Measurements from ENCODE around the gene PITRM1.

Gene PITRM1

DNA sequence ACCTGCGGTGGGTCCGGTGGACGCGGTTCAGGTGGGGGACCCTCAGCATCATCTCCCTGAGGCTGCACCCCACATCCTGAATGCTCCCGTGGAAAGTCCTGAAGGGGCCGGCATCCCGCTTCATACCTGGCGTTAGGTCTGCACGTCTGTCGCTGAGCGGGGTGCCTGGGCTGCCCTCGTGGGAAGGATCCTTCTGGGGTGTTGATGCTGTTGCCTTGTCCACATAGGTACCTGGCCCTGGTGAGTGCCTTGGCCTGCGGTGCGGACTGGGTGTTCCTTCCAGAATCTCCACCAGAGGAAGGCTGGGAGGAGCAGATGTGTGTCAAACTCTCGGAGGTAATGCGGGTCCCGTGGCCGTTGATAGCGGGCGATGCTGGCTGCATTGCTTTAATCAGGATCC lies 67.4 kb downstream of the PITRM1 start:
- H3K27me3 ChIP-seq (replicated peaks; ENCODE audit: control insufficient read depth, insufficient read depth, low read length): no peaks in the 10 kb centered on the region
- DNase-seq (ENCODE audit: low read depth): no peak
- H3K4me1 ChIP-seq (ENCODE audit: control insufficient read depth, insufficient read depth, low read length): peaks cover 19% of the 10 kb centered on the region
- no peaks in the 10 kb centered on the region for H3K9me3 ChIP-seq (ENCODE audit: control insufficient read depth, low read length)
- H3K9ac ChIP-seq (ENCODE audit: low read length): no peak overlapping the region
- peaks cover 5% of the 10 kb centered on the region for H3K36me3 ChIP-seq (ENCODE audit: control insufficient read depth, insufficient read depth, low read length, severe bottlenecking)
- H3K4me3 ChIP-seq (ENCODE audit: low read length): no peak overlapping the region

DNA sequence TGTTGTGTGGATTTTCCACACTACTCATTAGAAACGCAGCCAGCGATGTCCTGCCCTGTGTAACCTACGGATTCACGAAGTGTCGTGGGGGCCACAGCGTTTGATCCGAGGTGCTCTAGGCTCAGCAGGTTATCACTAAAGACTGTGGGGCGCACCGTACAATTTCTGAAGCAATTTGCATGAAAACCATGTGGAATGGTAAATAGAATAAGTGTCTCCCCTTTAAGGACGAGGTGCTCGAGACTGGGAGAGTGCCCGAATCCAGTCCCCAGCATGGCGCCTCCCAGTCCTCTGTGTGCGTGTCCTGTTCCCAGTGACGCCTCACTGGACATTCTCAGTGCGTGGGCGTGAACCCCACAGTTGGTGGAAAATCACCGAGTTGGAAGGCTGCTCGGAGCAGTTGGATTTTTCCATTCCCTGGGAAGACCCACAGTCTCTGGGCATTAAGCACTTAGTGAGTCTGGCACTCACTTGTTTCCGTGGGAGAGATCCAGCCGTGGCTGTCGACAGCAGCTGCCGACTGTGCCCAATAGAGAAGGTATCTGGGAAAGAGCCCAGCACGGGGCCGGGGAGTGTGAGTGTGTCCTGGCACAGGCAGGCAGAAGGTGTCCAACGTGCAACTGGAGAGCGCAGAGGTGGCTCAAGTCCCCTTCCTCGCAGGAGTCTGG lies 68.2 kb downstream of the PITRM1 start:
- H3K4me3 ChIP-seq (ENCODE audit: low read length): no peak overlapping the region
- no peaks in the 10 kb centered on the region for H3K27me3 ChIP-seq (replicated peaks; ENCODE audit: control insufficient read depth, insufficient read depth, low read length)
- no peak for DNase-seq (ENCODE audit: low read depth)

DNA sequence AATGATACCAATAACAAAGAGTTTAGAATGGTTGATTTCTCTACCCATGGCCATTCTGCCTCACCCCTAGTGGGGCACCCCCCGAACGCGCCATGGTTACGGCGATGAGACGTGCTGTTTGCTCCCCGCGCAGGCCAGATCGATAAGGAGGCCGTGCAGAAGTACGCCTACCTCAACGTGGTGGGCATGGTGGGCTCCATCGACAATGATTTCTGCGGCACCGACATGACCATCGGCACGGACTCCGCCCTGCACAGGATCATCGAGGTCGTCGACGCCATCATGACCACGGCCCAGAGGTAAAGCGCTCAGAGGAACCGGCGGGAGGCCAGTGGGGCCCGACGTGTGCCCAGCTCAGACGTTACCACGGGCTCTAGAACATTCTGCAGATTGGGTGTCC lies 68.9 kb downstream of the PITRM1 start:
- H3K4me3 ChIP-seq (ENCODE audit: low read length): no peak overlapping the region
- no peak for DNase-seq (ENCODE audit: low read depth)
- H3K9me3 ChIP-seq (ENCODE audit: control insufficient read depth, low read length): no peaks in the 10 kb centered on the region
- H3K9ac ChIP-seq (ENCODE audit: low read length): no peak overlapping the region
- H3K27me3 ChIP-seq (replicated peaks; ENCODE audit: control insufficient read depth, insufficient read depth, low read length): no peaks in the 10 kb centered on the region
- peaks cover 34% of the 10 kb centered on the region for H3K4me1 ChIP-seq (ENCODE audit: control insufficient read depth, insufficient read depth, low read length)
- H3K36me3 ChIP-seq (ENCODE audit: control insufficient read depth, insufficient read depth, low read length, severe bottlenecking): no peaks in the 10 kb centered on the region

More for the DNA sequence above, 68.2 kb downstream of the PITRM1 start:
- Histone ChIP-seq H3K9me3 (ENCODE audit: control insufficient read depth, low read length) (no peaks in the 10 kb centered on the region), H3K36me3 (ENCODE audit: control insufficient read depth, insufficient read depth, low read length, severe bottlenecking) (peaks cover 2% of the 10 kb centered on the region), H3K9ac (ENCODE audit: low read length) (no peak overlapping the region), H3K4me1 (ENCODE audit: control insufficient read depth, insufficient read depth, low read length) (peaks cover 27% of the 10 kb centered on the region)

DNA sequence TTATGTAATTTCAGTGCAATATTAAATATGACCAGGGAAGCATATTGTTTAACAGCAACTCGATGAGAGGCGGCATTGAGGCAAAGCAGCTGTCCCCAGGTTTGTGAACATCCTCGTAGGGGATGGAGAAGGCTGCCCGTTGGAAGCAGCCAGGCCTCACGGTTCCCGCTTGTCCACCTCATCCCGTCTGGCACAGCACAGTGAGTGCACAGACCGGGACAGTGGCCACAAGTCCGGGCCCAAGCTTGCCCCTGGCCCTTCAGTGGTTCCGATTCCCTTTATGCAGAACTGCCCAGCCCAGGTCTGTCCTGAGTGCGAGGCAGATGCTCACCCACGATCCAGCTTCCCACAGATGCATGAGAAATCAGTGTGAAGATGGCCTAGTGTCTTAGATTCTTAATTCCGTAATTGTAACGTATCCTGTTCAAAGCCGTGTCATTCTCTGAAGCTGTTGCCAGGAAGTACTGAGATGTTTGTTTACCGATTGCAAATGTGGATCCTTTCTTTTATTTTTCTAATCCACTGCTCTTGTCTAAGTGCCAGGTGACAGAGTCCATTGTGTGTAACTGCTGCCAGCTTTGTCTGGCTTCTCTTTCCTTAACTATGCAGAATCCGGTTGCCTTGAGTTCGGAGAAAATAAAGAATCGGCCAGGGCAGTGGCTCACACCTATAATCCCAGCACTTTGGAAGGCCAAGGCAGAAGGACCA lies 69.7 kb downstream of the PITRM1 start:
- no peak overlapping the region for H3K4me3 ChIP-seq (ENCODE audit: low read length)
- no peak for DNase-seq (ENCODE audit: low read depth)
- peaks cover 31% of the 10 kb centered on the region for H3K4me1 ChIP-seq (ENCODE audit: control insufficient read depth, insufficient read depth, low read length)
- no peaks in the 10 kb centered on the region for H3K9me3 ChIP-seq (ENCODE audit: control insufficient read depth, low read length)
- no peaks in the 10 kb centered on the region for H3K27me3 ChIP-seq (replicated peaks; ENCODE audit: control insufficient read depth, insufficient read depth, low read length)
- no peaks in the 10 kb centered on the region for H3K36me3 ChIP-seq (ENCODE audit: control insufficient read depth, insufficient read depth, low read length, severe bottlenecking)
- H3K9ac ChIP-seq (ENCODE audit: low read length): no peak overlapping the region

DNA sequence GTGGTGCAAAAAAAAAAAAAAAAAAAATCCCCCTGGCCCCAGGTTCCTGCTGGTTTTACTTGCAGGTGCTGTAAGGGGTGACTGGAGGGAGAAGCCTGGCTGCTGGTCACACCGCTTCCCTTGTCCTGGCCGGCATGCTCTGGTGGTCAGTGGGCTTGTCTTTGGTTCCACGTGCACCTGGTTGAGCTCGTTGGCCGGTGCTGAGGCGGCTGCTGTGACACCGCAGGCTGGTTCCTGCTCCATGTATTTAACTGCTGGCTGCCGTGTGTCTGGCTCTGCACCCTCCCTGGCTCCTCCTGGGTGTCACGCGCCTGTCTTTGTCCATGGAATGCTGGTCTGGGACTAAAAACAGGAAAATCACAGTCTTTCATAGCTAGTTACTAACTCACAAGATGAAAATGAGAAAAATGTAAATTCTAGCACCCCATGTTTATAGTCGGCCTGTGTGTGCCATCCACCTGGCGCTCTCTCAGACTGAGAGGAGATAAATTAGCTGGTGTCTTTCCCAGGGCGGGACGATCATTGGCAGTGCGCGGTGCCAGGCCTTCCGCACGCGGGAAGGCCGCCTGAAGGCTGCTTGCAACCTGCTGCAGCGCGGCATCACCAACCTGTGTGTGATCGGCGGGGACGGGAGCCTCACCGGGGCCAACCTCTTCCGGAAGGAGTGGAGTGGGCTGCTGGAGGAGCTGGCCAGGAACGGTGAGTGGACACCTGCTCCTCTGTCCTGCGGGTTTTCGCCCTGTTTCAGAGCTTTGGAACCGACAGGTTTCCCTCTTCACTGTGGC lies 71.5 kb downstream of the PITRM1 start:
- Histone ChIP-seq H3K9ac (ENCODE audit: low read length) (no peak overlapping the region), H3K36me3 (ENCODE audit: control insufficient read depth, insufficient read depth, low read length, severe bottlenecking) (no peaks in the 10 kb centered on the region), H3K9me3 (ENCODE audit: control insufficient read depth, low read length) (no peaks in the 10 kb centered on the region), H3K4me3 (ENCODE audit: low read length) (no peak overlapping the region), H3K27me3 (replicated peaks; ENCODE audit: control insufficient read depth, insufficient read depth, low read length) (no peaks in the 10 kb centered on the region), H3K4me1 (ENCODE audit: control insufficient read depth, insufficient read depth, low read length) (peaks cover 39% of the 10 kb centered on the region)
- no peak for DNase-seq (ENCODE audit: low read depth)

DNA sequence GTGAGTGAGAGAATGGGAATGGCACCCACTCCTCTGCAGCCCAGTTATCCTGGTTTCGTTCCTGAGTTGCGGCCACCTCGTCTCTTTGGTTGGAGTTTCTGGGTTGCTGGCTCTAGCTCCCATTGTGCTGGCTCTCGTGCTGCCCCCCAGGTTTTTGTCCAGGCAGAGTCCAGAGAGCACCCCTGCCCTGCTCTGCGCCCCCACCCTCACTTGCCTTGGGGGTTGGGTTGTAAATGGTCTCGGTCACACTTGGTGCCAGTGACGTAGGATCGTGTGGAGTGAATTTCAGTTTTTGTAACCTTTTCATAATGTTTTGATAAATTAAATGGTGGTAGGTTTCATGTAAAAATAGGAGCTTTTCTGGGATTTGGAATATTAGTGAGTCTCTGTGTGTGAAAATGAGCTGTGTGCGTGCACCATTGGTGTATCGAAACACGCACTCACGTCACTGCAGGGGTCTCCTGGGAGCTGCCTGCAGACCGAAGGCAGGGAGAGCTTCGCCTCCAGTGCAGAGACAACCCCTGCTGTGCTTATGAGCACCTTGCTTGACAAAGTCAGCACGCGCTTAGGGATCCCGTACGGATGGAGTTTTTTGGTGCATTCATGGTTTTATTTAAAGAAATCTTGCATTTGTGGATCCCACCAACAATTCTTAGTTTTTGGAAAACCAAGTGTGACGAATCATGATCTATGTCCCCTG lies 72.3 kb downstream of the PITRM1 start:
- H3K9me3 ChIP-seq (ENCODE audit: control insufficient read depth, low read length): no peaks in the 10 kb centered on the region

DNA sequence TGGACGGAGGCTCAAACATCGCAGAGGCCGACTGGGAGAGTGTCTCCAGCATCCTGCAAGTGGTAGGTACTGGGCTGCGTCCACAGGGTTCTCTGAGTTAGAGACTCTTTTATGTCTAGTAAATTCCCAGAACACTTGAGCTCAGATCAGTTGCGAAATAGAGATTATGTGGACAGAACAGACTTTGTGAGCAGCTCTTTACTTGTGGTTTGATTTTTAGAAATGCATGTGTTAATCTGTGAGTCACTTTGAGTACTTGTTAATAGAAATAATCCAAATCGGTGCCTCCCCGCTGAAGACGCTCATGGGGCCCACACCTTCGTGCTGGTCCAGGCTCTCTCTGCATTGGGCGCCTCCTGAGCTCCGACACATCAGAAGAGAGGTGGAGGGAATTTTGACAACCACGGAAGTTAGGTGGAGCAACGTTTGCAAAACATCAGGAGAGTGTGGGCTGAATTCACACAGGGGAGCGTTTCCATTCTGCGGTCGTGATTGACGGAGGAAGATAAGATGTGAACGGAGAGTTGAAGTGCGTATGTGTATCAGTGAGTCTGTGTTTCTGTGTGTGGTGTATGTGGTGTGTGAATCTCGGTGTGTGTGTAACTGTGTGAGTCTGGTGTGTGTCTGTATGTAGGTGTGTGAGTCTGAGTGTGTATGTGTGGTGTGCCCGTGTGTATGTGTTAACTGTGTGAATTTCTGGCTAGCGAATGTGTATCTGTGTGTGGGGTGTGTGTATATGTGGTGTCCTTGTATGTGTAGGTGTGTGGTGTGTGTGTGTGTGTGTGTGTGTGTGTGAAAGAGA lies 73.1 kb downstream of the PITRM1 start:
- Histone ChIP-seq H3K36me3 (ENCODE audit: control insufficient read depth, insufficient read depth, low read length, severe bottlenecking) (no peaks in the 10 kb centered on the region), H3K9me3 (ENCODE audit: control insufficient read depth, low read length) (no peaks in the 10 kb centered on the region), H3K27me3 (replicated peaks; ENCODE audit: control insufficient read depth, insufficient read depth, low read length) (no peaks in the 10 kb centered on the region), H3K4me3 (ENCODE audit: low read length) (peak overlapping the region; percentile 37), H3K4me1 (ENCODE audit: control insufficient read depth, insufficient read depth, low read length) (peaks cover 55% of the 10 kb centered on the region), H3K9ac (ENCODE audit: low read length) (peak overlapping the region; percentile 53)
- peak; percentile 82 for DNase-seq (ENCODE audit: low read depth)

More for the DNA sequence above, 72.3 kb downstream of the PITRM1 start:
- no peak for DNase-seq (ENCODE audit: low read depth)
- no peaks in the 10 kb centered on the region for H3K36me3 ChIP-seq (ENCODE audit: control insufficient read depth, insufficient read depth, low read length, severe bottlenecking)
- H3K4me3 ChIP-seq (ENCODE audit: low read length): no peak overlapping the region
- H3K27me3 ChIP-seq (replicated peaks; ENCODE audit: control insufficient read depth, insufficient read depth, low read length): no peaks in the 10 kb centered on the region
- H3K9ac ChIP-seq (ENCODE audit: low read length): peak overlapping the region; percentile 13
- H3K4me1 ChIP-seq (ENCODE audit: control insufficient read depth, insufficient read depth, low read length): peaks cover 47% of the 10 kb centered on the region

DNA sequence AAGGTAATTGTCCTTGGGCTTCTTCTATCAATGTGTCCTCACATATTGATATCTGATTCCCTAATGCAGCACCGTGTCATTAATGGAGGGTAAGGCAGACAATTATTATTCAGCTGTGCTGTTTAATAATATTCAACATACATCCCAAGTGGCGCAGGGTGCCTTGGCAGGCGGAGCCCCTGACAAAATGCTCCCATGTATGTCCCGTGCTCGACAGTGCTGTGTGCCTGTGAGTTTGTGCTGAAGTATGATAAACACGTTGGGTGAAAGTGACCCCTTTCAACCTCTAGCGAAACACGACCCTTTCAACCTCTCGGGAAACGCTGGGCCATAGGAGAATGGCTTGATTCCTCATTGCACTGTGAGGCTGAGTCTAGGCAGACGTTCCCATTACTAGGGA lies 73.9 kb downstream of the PITRM1 start:
- Histone ChIP-seq H3K9ac (ENCODE audit: low read length) (peak overlapping the region; percentile 53), H3K4me1 (ENCODE audit: control insufficient read depth, insufficient read depth, low read length) (peaks cover 60% of the 10 kb centered on the region), H3K36me3 (ENCODE audit: control insufficient read depth, insufficient read depth, low read length, severe bottlenecking) (no peaks in the 10 kb centered on the region), H3K4me3 (ENCODE audit: low read length) (no peak overlapping the region), H3K9me3 (ENCODE audit: control insufficient read depth, low read length) (no peaks in the 10 kb centered on the region), H3K27me3 (replicated peaks; ENCODE audit: control insufficient read depth, insufficient read depth, low read length) (no peaks in the 10 kb centered on the region)
- no peak for DNase-seq (ENCODE audit: low read depth)

DNA sequence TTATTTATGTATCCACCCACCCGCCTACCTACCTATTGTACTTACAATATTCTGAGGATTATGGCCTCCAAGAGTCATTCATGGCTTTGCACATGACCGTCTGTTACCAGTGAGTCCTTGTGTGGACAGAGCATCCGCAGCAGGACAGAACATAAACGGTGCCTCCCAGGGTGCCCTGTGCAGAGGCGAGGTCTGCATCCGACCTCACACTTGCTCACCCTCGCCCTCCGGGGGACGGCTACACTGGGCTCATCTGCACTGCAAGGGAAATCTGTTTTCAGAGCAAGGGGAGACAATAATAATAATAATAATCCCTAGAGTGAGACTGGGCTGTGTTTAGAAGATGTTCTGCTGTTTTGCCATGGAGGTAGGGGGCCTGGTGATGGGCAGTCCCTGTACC lies 75.4 kb downstream of the PITRM1 start:
- peaks cover 53% of the 10 kb centered on the region for H3K4me1 ChIP-seq (ENCODE audit: control insufficient read depth, insufficient read depth, low read length)
- no peak overlapping the region for H3K4me3 ChIP-seq (ENCODE audit: low read length)
- no peak for DNase-seq (ENCODE audit: low read depth)
- H3K27me3 ChIP-seq (replicated peaks; ENCODE audit: control insufficient read depth, insufficient read depth, low read length): no peaks in the 10 kb centered on the region
- no peak overlapping the region for H3K9ac ChIP-seq (ENCODE audit: low read length)
- H3K9me3 ChIP-seq (ENCODE audit: control insufficient read depth, low read length): no peaks in the 10 kb centered on the region
- H3K36me3 ChIP-seq (ENCODE audit: control insufficient read depth, insufficient read depth, low read length, severe bottlenecking): no peaks in the 10 kb centered on the region

DNA sequence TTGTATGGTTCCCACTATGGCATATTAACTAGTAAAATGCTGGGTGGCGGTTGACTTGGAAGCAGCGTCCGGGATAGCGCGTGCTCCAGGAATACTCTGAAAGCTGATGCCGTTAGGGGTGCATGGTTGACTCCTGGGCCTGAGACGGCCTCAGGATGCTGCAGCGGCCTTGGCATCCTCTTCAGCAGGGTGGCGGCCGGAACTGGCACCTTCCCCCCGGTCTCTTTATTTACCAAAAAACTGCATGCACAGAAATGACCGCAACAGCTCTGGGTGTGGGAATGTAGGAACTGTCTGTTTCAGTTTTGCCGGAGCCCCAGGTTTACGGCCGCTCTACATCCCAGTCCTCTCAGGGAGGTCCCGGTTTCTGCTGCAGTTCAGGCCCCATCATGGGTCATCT lies 76.4 kb downstream of the PITRM1 start:
- DNase-seq (ENCODE audit: low read depth): peak; percentile 15
- peaks cover 60% of the 10 kb centered on the region for H3K4me1 ChIP-seq (ENCODE audit: control insufficient read depth, insufficient read depth, low read length)
- H3K9me3 ChIP-seq (ENCODE audit: control insufficient read depth, low read length): no peaks in the 10 kb centered on the region
- H3K27me3 ChIP-seq (replicated peaks; ENCODE audit: control insufficient read depth, insufficient read depth, low read length): no peaks in the 10 kb centered on the region
- H3K36me3 ChIP-seq (ENCODE audit: control insufficient read depth, insufficient read depth, low read length, severe bottlenecking): no peaks in the 10 kb centered on the region
- H3K4me3 ChIP-seq (ENCODE audit: low read length): peak overlapping the region; percentile 61
- peak overlapping the region; percentile 74 for H3K9ac ChIP-seq (ENCODE audit: low read length)
